Erythroblast (primary cell): ENCODE results near the gene CLCNKB.
"Not testable (repeated sequence)": the region's sequence is repeated elsewhere in the genome, so short reads cannot be mapped to it uniquely, and the experiment has no call there.

Experiments used
- GATA1 ChIP-seq: IDR thresholded peaks from 2 replicates; pipeline ENCODE4 v1.6.1; 2011; ENCODE audit warnings: low read depth, mild to moderate bottlenecking, control low read depth, low read length, moderate library complexity
- POLR2A ChIP-seq: IDR thresholded peaks from 2 replicates; pipeline ENCODE4 v1.6.1; 2011; ENCODE audit warnings: mild to moderate bottlenecking, low read length

GRCh38 chr1:16056521-16056912 is 12.9 kb downstream of the CLCNKB start:
- TF ChIP-seq POLR2A, GATA1: not testable (repeated sequence)
